Measurements from ENCODE around the gene TBX21. TPM values are rescaled to one million over a fixed set of nuclear protein-coding genes. Genes with fewer than 3 reads are reported as not detected.

The TBX21 gene, protein sequence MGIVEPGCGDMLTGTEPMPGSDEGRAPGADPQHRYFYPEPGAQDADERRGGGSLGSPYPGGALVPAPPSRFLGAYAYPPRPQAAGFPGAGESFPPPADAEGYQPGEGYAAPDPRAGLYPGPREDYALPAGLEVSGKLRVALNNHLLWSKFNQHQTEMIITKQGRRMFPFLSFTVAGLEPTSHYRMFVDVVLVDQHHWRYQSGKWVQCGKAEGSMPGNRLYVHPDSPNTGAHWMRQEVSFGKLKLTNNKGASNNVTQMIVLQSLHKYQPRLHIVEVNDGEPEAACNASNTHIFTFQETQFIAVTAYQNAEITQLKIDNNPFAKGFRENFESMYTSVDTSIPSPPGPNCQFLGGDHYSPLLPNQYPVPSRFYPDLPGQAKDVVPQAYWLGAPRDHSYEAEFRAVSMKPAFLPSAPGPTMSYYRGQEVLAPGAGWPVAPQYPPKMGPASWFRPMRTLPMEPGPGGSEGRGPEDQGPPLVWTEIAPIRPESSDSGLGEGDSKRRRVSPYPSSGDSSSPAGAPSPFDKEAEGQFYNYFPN
- total RNA-seq (1 to 10 TPM; 1.6 to 2.1 TPM), polyA plus RNA-seq (10 to 100 TPM in 1 of 3 donors, 1 to 10 TPM in 1, under 1 TPM in 1; 0.42 to 27.4 (median 1.3) TPM), total RNA-seq (0 to 137 (median 2.5) reads per million in 6 experiments)

GRCh38 chr17:47733047-47733673 lies at the start of gene TBX21:
Gene TBX21 (plus strand): TSS chr17:47733236. CDS start chr17:47733455, 219 bp downstream.
- H3K9me3 Mint-ChIP-seq: no peaks in the 10 kb centered on the region
- peaks cover 4 to 20% (median 5%) of the 10 kb centered on the region in 5 donors for H3K27me3 Mint-ChIP-seq
- H3K4me3 Mint-ChIP-seq: peak within 1 kb of the TSS; percentile 78 to 98 (median 90)
- H3K36me3 Mint-ChIP-seq: no peaks in the 10 kb centered on the region
- peak within 1 kb of the TSS in 9 of 10 donors; percentile 24 to 95 (median 85) for H3K27ac Mint-ChIP-seq
- POLR2A ChIA-PET: interaction anchor here (0.5 to 1.3 kb wide), 7 partner anchors 28 to 162 kb away, joined by 3 to 5 read pairs (median 3); partner anchors contain the start of genes SP2 and TBKBP1
- H3K4me1 Mint-ChIP-seq: peaks cover 20 to 66% (median 30%) of the 10 kb centered on the region in 4 donors
- DNase-seq: peak; percentile 69 to 92 (median 80)
- peak; percentile 93 for ATAC-seq

DNA sequence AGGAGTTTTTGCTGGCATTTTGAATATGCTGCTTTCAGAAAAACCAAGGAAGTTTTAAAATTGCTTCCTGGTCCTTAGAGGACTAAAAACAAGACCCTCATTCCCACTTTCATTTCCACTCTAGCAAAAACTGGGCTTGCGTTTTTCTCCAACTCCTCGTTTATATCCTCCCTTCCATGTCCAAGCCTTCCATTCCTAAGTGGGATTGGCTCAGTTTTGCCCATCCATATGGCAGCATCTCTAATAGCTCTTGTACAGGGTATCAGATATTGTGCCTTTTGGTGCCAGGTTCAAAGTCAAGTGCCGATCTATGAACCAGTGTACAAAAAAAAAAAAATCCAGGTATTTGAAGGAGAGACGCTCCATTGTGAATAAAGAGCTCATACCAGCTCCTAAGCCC lies 49.0 kb upstream of the TBX21 start:
- H3K4me1 Mint-ChIP-seq: peaks cover 0 to 5% (median 1%) of the 10 kb centered on the region in 4 donors
- ATAC-seq (no peak), DNase-seq (no peak)
- no peak overlapping the region for H3K4me3 Mint-ChIP-seq
- H3K36me3 Mint-ChIP-seq: peaks cover 0 to 72% (median 24%) of the 10 kb centered on the region in 3 donors
- H3K9me3 Mint-ChIP-seq: no peaks in the 10 kb centered on the region
- POLR2A ChIA-PET: interaction anchor here (1.7 kb wide), 1 partner anchor 9 kb away, joined by 5 read pairs; no protein-coding TSS in a partner anchor
- peak overlapping the region in 6 of 10 donors; percentile 2 to 76 (median 38) for H3K27ac Mint-ChIP-seq
- no peaks in the 10 kb centered on the region for H3K27me3 Mint-ChIP-seq

- H3K4me1 Mint-ChIP-seq: peaks cover 0 to 5% (median 1%) of the 10 kb centered on the region in 4 donors
- POLR2A ChIA-PET: interaction anchor here (0.5 to 1.7 kb wide), 2 partner anchors 8 to 31 kb away, joined by 3 to 5 read pairs; no protein-coding TSS in a partner anchor
- H3K36me3 Mint-ChIP-seq: peaks cover 0 to 66% (median 24%) of the 10 kb centered on the region in 3 donors
- DNase-seq (no peak), ATAC-seq (no peak)
- H3K27me3 Mint-ChIP-seq: no peaks in the 10 kb centered on the region
- H3K27ac Mint-ChIP-seq: peak overlapping the region in 4 of 10 donors; percentile 38 to 76 (median 56)
- no peaks in the 10 kb centered on the region for H3K9me3 Mint-ChIP-seq
- no peak overlapping the region for H3K4me3 Mint-ChIP-seq
Observed at GRCh38 chr17:47684535-47685193, 48.4 kb upstream of the TBX21 start.

- DNase-seq (no peak), ATAC-seq (no peak)
- POLR2A ChIA-PET: interaction anchor here (0.5 kb wide), 1 partner anchor 32 kb away, joined by 3 read pairs; no protein-coding TSS in a partner anchor
- Mint-ChIP-seq H3K4me1 (peaks cover 0 to 4% (median under 1%) of the 10 kb centered on the region in 4 donors), H3K9me3 (no peaks in the 10 kb centered on the region), H3K27me3 (no peaks in the 10 kb centered on the region), H3K4me3 (no peak overlapping the region), H3K36me3 (peaks cover 0 to 55% (median 14%) of the 10 kb centered on the region in 3 donors), H3K27ac (peak overlapping the region in 8 of 10 donors; percentile 6 to 64 (median 40))
Observed at GRCh38 chr17:47685556-47686275, 47.3 kb upstream of the TBX21 start.

DNA sequence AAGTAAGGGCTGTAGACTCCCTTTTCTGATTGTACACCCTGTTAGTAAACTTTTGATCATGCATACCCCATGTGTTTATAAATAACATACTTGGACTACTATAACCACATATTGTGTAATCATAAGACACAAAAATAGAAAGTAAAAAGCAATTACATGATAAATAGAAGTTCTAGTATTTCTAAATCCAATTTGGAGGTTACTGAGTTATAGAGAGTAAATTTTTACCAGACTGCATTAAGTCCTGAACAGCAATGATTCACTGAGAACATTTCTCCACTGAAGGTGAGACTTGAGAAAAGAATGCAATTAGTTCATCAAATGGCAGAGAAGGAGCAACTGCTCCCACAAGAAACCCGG lies 46.8 kb upstream of the TBX21 start:
- DNase-seq: no peak
- Mint-ChIP-seq H3K4me1 (peaks cover 0 to 4% (median under 1%) of the 10 kb centered on the region in 4 donors), H3K27me3 (no peaks in the 10 kb centered on the region), H3K36me3 (peaks cover 0 to 50% (median 13%) of the 10 kb centered on the region in 3 donors), H3K4me3 (no peak overlapping the region), H3K9me3 (no peaks in the 10 kb centered on the region), H3K27ac (peak overlapping the region in 4 of 10 donors; percentile 14 to 72 (median 44))
- POLR2A ChIA-PET: no interaction called here
- no peak for ATAC-seq

DNA sequence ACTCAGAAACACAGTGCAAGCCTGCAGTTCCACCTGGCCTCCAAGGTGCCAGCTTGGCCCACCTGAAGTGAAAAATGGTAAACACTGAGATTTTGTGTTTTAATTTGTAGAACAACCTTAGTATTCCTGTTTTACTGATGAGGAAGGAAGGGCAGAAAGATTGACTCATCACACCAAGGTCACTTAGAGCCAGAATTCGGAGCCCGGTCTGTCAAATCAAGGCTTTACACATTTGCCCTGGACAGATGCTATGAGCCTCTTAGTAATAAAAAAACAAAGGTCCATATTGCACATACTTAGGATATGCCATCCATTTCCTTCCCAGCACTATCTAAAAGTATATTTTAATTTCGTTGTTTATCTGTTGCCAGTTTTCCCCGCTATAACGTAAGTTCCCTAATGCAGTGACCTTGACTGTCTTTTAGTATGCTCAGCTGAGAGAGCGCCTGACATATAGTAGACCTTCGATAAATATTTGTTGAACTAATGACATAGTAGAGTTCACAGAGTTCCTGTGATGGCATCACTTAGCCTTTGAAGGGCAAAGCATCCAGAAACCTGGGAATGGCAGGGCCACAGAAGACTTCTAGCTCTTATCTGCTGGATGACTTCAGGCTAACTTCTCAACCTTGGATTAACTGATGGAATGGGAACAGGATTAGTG lies 46.2 kb upstream of the TBX21 start:
- Mint-ChIP-seq H3K27me3 (no peaks in the 10 kb centered on the region), H3K4me1 (peaks cover 0 to 4% (median 1%) of the 10 kb centered on the region in 4 donors), H3K9me3 (no peaks in the 10 kb centered on the region), H3K27ac (peak overlapping the region in 5 of 10 donors; percentile 3 to 72 (median 49)), H3K36me3 (peaks cover 0 to 46% (median 13%) of the 10 kb centered on the region in 3 donors), H3K4me3 (peak overlapping the region in 1 of 10 donors; percentile 12)
- no peak for ATAC-seq
- POLR2A ChIA-PET: interaction anchor here (1.0 kb wide), 1 partner anchor 46 kb away, joined by 3 read pairs; the partner anchor contains the start of gene TBX21
- no peak for DNase-seq

DNA sequence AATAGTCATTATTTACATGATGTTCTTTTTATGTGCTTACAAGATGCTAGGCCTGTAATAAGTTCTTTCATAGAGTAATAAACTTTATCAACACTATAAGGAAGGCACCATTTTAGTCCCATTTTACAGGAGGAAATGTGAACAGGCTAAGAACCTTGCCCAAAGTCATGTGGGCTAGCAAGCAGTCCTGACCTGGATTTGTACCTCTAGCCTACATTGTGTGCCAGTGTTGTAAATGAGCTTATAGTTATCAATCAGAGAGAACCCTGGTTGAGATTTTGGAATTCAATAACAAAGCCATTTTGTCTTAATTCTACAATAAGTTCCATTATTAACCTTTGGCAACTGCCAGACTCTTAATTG lies 45.7 kb upstream of the TBX21 start:
- Mint-ChIP-seq H3K36me3 (peaks cover 0 to 41% (median 8%) of the 10 kb centered on the region in 3 donors), H3K4me1 (peaks cover under 1 to 7% (median 5%) of the 10 kb centered on the region in 4 donors), H3K9me3 (no peaks in the 10 kb centered on the region), H3K27ac (peak overlapping the region in 5 of 10 donors; percentile 13 to 70 (median 18)), H3K4me3 (no peak overlapping the region), H3K27me3 (no peaks in the 10 kb centered on the region)
- DNase-seq (no peak), ATAC-seq (no peak)
- POLR2A ChIA-PET: interaction anchor here (1.0 kb wide), 1 partner anchor 45 kb away, joined by 3 read pairs; the partner anchor contains the start of gene TBX21

DNA sequence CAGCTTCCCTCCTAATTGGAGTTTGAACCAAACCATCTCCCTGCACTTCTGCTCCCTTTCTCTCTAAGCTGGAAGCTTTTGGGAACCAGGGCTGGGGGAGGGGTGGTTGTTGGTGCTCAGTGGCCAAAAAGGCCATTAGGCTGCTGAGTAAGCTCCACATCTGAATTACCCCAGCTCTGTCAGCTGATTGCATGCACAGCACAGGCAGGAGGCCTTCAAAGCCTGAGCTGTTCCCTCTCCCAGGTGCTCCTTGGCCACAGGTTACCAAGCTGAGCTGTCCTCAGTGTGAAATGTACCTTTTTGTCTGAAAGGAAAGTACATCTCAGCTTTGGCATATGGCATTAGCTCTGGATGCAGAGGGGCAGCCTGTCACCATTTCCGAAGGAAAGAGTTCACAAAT lies 45.3 kb upstream of the TBX21 start:
- peaks cover 0 to 37% (median 3%) of the 10 kb centered on the region in 3 donors for H3K36me3 Mint-ChIP-seq
- H3K27me3 Mint-ChIP-seq: no peaks in the 10 kb centered on the region
- H3K4me1 Mint-ChIP-seq: peaks cover 4 to 11% (median 7%) of the 10 kb centered on the region in 4 donors
- ATAC-seq (no peak), DNase-seq (peak in 1 of 10 donors; percentile 41)
- POLR2A ChIA-PET: interaction anchor here (1.0 kb wide), 1 partner anchor 45 kb away, joined by 3 read pairs; the partner anchor contains the start of gene TBX21
- H3K27ac Mint-ChIP-seq: peak overlapping the region in 1 of 10 donors; percentile 18
- H3K4me3 Mint-ChIP-seq: no peak overlapping the region
- H3K9me3 Mint-ChIP-seq: no peaks in the 10 kb centered on the region

DNA sequence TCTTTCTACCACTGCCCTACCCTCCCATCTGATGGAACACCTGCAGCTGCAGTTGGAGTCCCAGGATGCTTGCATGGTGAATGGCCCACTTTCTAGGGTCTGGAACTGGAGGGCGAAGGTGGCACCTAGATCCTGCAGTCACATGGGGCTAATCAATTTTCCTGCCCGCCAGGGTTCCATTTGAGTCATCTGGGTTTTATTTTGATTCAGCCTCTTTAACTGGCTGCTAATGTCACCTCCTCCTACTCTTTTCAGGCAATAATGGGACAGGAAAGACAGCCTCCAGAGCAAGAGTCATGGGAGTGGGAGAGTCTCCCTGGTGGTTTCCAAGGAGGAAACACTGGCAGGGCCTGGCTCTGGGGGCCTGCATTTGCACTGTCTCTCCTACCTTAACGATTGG lies 42.9 kb upstream of the TBX21 start:
- H3K27ac Mint-ChIP-seq: no peak overlapping the region
- no peak for DNase-seq
- no peak overlapping the region for H3K4me3 Mint-ChIP-seq
- no peak for ATAC-seq
- POLR2A ChIA-PET: no interaction called here
- H3K4me1 Mint-ChIP-seq: peaks cover 15 to 23% (median 20%) of the 10 kb centered on the region in 4 donors
- no peaks in the 10 kb centered on the region for H3K9me3 Mint-ChIP-seq
- H3K27me3 Mint-ChIP-seq: no peaks in the 10 kb centered on the region
- H3K36me3 Mint-ChIP-seq: peaks cover 0 to 15% (median 0%) of the 10 kb centered on the region in 3 donors

- Mint-ChIP-seq H3K27me3 (no peaks in the 10 kb centered on the region), H3K9me3 (no peaks in the 10 kb centered on the region), H3K36me3 (no peaks in the 10 kb centered on the region), H3K4me3 (peak overlapping the region; percentile 42 to 93 (median 90)), H3K27ac (peak overlapping the region in 4 of 10 donors; percentile 2 to 91 (median 47)), H3K4me1 (peaks cover 19 to 29% (median 26%) of the 10 kb centered on the region in 4 donors)
- POLR2A ChIA-PET: interaction anchor here (0.7 to 1.8 kb wide), 5 partner anchors 8 to 43 kb away, joined by 3 to 10 read pairs (median 4); partner anchors contain the start of gene KPNB1
- no peak for ATAC-seq
- peak in 1 of 10 donors; percentile 34 for DNase-seq
Observed at GRCh38 chr17:47692137-47692894, 40.7 kb upstream of the TBX21 start.
